ENCODE data around the gene ROBO4.

Gene ROBO4

GRCh38 chr11:124884340-124884739, 13.3 kb downstream of the ROBO4 start:
- Histone ChIP-seq H3K9ac (no peak overlapping the region), H3K36me3 (ENCODE audit: insufficient read depth) (no peaks in the 10 kb centered on the region), H4K20me1 (ENCODE audit: insufficient read depth) (no peaks in the 10 kb centered on the region), H3K4me1 (ENCODE audit: low read depth, poor library complexity, severe bottlenecking) (no peaks in the 10 kb centered on the region), H3K4me3 (IDR thresholded peaks at IDR 0.05; ENCODE audit: insufficient read depth, low read depth, low read length) (no peak overlapping the region), H3K27ac (no peak overlapping the region), H3K27me3 (ENCODE audit: insufficient read depth, low read depth) (no peaks in the 10 kb centered on the region), H3K79me2 (ENCODE audit: insufficient read depth, low read depth) (no peaks in the 10 kb centered on the region), H3K4me2 (no peak overlapping the region), H2AFZ (ENCODE audit: low read depth) (no peak overlapping the region)
- TF ChIP-seq, protein P1, sequence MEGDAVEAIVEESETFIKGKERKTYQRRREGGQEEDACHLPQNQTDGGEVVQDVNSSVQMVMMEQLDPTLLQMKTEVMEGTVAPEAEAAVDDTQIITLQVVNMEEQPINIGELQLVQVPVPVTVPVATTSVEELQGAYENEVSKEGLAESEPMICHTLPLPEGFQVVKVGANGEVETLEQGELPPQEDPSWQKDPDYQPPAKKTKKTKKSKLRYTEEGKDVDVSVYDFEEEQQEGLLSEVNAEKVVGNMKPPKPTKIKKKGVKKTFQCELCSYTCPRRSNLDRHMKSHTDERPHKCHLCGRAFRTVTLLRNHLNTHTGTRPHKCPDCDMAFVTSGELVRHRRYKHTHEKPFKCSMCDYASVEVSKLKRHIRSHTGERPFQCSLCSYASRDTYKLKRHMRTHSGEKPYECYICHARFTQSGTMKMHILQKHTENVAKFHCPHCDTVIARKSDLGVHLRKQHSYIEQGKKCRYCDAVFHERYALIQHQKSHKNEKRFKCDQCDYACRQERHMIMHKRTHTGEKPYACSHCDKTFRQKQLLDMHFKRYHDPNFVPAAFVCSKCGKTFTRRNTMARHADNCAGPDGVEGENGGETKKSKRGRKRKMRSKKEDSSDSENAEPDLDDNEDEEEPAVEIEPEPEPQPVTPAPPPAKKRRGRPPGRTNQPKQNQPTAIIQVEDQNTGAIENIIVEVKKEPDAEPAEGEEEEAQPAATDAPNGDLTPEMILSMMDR (conservative IDR thresholded peaks at IDR 0.05; ENCODE audit: low read depth, low read length): no peak

DNA sequence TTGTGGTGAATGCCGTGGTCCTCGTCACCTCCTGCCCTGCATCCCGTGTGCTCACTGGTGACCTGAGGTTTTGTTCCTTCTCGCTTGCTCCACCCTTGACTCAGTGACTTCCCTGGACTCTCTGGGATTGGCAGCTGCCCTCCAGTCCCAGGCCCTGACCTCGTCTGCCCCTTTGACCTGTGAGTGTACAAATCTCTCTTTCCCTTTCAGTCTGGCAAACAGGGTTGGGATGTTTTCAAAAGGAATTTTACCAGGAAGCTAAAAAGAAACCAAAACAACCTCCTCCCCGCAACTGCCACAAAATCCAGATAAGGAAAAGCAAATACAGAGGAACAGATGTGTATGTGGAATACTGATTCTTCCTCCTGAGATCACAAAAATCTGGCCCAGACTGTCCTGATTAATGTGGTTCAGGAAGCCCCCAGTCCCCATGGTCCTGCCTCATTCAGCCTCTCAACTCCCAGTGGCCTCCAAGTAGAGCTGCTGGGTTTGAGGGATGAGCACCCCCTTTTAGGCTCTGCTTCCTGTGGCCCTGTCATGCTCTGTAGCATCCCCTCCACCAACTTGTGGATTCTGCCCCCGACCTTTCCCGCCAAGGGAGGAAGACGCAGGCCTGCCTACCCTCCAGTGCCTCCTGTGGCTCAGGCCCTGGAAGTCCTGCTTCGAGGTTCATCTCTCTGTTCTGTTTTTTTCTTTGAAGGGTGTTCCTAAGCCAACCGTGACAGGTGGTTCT, 15.2 kb downstream of the ROBO4 start:
- H3K27me3 ChIP-seq (ENCODE audit: insufficient read depth, low read depth): no peaks in the 10 kb centered on the region
- no peaks in the 10 kb centered on the region for H4K20me1 ChIP-seq (ENCODE audit: insufficient read depth)
- H3K4me1 ChIP-seq (ENCODE audit: low read depth, poor library complexity, severe bottlenecking): no peaks in the 10 kb centered on the region
- no peak overlapping the region for H2AFZ ChIP-seq (ENCODE audit: low read depth)
- TF ChIP-seq, protein P1 (conservative IDR thresholded peaks at IDR 0.05; ENCODE audit: low read depth, low read length): no peak
- H3K9ac ChIP-seq: no peak overlapping the region
- H3K27ac ChIP-seq: no peak overlapping the region
- H3K36me3 ChIP-seq (ENCODE audit: insufficient read depth): no peaks in the 10 kb centered on the region
- no peaks in the 10 kb centered on the region for H3K79me2 ChIP-seq (ENCODE audit: insufficient read depth, low read depth)
- H3K4me2 ChIP-seq: no peak overlapping the region
- H3K4me3 ChIP-seq (IDR thresholded peaks at IDR 0.05; ENCODE audit: insufficient read depth, low read depth, low read length): no peak overlapping the region

DNA sequence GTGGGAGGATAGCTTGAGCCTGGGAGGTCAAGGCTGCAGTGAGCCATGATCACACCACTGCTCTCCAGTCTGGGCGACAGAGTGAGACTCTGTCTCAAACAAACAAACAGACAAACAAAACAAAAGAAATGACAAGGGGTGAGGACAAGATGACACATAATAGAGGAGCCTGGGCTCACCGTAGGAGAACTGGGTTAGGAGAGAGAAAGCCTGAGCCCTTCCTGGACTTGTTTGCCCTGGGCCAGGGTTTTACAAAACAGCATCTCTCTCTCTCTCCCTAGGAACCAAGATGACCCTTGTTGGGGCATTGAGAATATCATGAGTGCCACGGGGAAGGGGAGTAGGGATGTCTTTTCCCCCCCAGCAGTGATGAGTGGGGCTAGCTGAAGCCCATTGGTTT, 16.7 kb downstream of the ROBO4 start:
- Histone ChIP-seq H3K4me2 (no peak overlapping the region), H3K4me1 (ENCODE audit: low read depth, poor library complexity, severe bottlenecking) (no peaks in the 10 kb centered on the region), H3K79me2 (ENCODE audit: insufficient read depth, low read depth) (no peaks in the 10 kb centered on the region), H3K4me3 (IDR thresholded peaks at IDR 0.05; ENCODE audit: insufficient read depth, low read depth, low read length) (no peak overlapping the region), H4K20me1 (ENCODE audit: insufficient read depth) (no peaks in the 10 kb centered on the region), H3K36me3 (ENCODE audit: insufficient read depth) (no peaks in the 10 kb centered on the region), H2AFZ (ENCODE audit: low read depth) (no peak overlapping the region), H3K27me3 (ENCODE audit: insufficient read depth, low read depth) (no peaks in the 10 kb centered on the region), H3K27ac (no peak overlapping the region), H3K9ac (no peak overlapping the region)
- TF ChIP-seq, protein P1 (conservative IDR thresholded peaks at IDR 0.05; ENCODE audit: low read depth, low read length): no peak

DNA sequence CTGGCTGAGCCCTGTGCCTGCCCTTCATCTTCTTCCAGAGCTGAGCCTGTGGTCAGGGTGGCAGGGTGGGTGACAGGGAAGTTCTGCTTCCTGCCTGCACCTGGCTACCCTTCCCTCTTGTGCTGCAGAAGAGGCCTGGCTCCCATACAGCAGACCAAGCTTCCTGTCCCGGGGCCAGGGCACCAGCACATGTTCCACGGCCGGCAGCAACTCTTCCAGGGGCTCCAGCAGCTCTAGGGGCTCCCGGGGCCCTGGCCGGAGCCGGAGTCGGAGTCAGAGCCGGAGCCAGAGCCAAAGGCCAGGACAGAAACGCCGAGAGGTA, 17.4 kb downstream of the ROBO4 start:
- H3K36me3 ChIP-seq (ENCODE audit: insufficient read depth): no peaks in the 10 kb centered on the region
- H3K27ac ChIP-seq: no peak overlapping the region

More for the DNA sequence above, 17.4 kb downstream of the ROBO4 start:
- TF ChIP-seq, protein P1 (conservative IDR thresholded peaks at IDR 0.05; ENCODE audit: low read depth, low read length): no peak
- no peak overlapping the region for H3K4me2 ChIP-seq
- no peaks in the 10 kb centered on the region for H4K20me1 ChIP-seq (ENCODE audit: insufficient read depth)
- no peaks in the 10 kb centered on the region for H3K27me3 ChIP-seq (ENCODE audit: insufficient read depth, low read depth)
- H3K4me1 ChIP-seq (ENCODE audit: low read depth, poor library complexity, severe bottlenecking): no peaks in the 10 kb centered on the region
- no peaks in the 10 kb centered on the region for H3K79me2 ChIP-seq (ENCODE audit: insufficient read depth, low read depth)
- H3K4me3 ChIP-seq (IDR thresholded peaks at IDR 0.05; ENCODE audit: insufficient read depth, low read depth, low read length): no peak overlapping the region
- no peak overlapping the region for H3K9ac ChIP-seq
- no peak overlapping the region for H2AFZ ChIP-seq (ENCODE audit: low read depth)
